Measurements from ENCODE around the gene TBL1XR1.
"Not testable (repeated sequence)": the region's sequence is repeated elsewhere in the genome, so short reads cannot be mapped to it uniquely, and the experiment has no call there.

TBL1XR1 gene

GRCh38 chr3:177057768-177058167 is 139.5 kb downstream of the TBL1XR1 start:
- no peak for FAIRE-seq

DNA sequence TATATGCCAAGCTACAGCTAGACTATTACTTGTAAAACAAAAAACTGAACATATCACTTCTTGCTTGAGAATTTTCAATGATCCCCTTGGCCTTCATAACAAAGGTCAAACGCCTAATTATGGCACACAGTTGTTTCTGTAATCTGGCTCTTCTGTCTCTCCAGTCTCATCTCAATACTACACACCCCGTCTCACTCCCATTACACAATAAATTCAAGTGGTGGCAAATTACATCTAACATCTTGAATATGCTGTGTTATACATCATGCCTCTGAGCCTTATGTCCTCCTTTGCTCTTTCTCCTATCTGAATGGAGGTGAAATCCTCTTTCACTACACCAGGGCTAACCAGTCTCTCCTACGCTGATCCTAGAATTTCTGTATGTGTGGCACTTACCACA is 140.4 kb downstream of the TBL1XR1 start:
- no peak for FAIRE-seq

DNA sequence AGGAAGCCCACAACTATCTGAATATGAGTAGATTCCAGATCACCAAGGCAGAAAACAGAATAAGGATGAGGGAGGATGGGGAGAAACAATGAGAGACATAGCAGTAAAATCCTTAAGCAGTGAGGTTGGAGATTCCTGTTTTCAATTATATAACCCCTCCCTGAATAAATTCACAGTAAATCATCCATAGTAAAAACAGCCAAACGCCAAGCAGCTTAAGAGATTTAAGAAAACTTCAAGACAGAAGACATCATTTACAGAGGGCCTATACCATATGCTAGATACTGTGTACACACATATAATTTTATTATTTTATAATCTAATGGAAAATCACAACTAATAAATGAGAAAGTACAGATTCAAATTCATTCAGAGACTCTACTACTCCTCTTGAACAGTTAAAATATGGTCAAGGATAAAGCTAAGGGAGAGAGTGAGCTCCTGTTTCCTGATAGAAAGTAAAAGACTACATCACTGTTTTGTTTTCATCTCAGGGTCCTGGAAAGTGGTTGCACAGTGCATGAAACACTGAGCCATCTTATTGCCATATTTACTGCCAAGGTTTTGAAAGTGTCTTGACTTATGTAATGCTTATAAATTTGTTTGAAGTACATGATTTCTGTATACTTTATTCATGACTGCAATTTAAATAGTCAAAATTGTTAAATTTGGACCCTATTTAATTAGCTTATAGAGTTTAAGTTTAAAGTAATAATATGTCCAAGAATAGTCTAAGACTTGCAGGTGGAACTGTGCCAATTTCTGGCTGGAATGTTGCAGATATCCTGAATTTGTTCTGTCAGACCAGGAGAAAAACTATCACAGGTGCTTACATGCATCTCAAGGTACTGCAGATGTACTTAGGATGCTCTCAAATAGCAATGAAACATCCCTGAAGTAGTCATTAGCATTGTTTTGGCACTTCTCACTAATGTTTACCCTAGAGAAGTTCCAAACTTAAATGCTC is 141.4 kb downstream of the TBL1XR1 start:
- no peak for FAIRE-seq

DNA sequence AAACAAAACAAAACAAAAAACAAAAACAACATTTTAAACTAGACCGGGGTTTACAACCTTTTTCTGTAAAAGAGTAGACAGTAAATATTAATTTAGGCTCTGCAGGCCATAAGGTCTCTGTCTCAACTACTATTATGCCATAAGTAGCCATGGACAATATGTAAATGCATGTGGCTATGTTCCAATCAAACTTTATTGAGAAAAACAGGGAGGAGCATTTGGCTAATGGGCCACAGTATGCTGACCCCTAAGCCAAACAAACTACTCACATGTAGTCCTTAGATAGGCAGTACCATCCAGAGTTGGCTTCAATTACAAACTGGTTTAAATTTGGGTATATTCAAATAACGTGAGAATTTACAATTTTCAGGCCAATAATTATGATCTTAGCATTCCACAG is 144.2 kb downstream of the TBL1XR1 start:
- no peak for FAIRE-seq

GRCh38 chr3:177051411-177051810 is 145.9 kb downstream of the TBL1XR1 start:
- no peak for FAIRE-seq

GRCh38 chr3:177050501-177051237 is 146.6 kb downstream of the TBL1XR1 start:
- FAIRE-seq, result peak; percentile 95

GRCh38 chr3:177045767-177046166 is 151.5 kb downstream of the TBL1XR1 start:
- FAIRE-seq, result no peak

DNA sequence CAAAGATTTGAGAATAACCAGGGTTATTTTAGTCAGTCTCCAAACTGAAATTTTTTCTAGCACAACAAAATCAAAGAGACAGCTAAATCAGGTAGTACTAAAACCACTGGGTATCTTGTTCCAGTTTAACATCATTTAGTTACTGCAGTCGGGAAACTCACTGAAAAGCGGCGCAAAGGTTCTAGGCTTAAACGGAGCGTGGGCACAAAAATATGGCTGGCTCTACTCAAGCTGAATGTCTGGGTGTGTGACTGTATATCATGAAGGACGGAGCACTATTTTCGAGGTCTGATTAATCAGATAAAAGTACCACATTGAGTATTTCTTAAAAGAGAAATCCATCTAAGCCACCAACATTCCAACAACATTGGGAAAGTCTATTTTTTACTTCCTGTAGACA is 152.1 kb downstream of the TBL1XR1 start:
- no peak for FAIRE-seq

- FAIRE-seq, result no peak
These were observed 155.3 kb downstream of the TBL1XR1 start for GRCh38 chr3:177041730-177042551.

DNA sequence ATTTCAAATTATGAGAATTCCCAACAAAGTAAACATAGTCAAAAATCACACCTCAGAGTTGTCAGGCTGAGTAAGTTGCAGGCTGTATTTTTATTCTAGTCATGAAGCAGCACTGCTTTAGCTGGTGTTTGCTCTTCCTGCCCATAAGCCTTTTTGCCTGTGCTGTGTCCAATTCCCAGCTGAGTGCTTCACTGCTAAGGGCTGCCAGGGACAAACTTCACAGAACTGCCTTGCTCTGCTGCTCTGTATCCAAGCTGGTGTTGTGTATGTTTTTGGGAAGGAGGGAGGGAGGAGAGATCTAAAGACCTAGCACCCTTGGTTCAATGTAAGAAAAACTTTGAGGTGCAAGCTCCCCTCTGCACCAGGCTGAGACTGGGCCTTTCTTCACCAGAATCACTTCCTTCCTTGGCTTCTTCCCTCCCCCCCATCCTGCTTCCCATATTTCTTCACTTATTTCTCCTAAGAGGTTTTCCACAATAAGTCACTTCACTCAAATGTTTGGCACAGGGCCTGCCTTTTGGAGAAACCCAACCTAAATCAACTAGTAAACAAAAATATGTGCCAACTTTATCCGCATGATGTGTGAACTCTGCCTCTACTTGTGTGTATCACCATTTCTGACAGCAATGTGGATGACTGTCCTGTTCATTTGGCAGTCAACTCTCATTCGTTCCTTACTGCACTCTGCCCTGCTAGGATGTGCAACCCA is 156.1 kb downstream of the TBL1XR1 start:
- FAIRE-seq, result no peak

DNA sequence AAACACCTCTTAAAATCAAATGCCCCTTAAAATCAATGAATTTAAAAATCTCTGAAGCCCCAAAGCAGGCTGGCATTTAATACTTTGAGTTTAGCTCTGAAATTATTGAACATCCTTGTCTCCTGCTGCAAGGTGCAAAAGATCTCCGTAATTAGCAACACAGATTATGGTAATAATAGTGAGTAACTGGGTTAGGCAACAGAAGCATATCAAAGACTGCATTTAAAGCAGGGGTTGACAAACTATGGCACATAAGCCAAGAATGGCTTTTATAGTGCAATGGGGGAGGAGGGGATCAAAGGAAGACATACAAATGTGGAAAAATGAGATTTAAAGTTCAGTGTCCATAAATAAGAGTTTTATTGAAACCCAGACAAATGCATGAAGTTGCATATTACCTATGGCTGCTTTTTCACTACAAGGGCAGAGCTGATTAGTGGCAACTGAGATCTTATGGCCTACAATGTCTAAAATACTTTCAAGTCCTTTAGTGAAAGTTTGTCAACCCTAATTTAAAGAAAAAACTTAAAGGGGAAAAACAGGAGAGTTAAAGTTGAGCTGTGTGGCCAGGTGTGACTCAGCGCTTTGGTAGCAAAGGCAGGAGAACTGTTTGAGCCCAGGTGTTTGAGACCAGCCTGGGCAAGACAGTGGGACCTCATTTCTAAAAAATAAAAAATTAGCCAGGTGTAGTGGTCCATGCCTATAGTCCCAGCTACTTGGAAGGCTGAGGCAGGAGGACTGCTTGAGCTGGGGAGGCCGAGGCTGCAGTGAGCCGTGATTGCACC is 157.6 kb downstream of the TBL1XR1 start:
- FAIRE-seq, result no peak

DNA sequence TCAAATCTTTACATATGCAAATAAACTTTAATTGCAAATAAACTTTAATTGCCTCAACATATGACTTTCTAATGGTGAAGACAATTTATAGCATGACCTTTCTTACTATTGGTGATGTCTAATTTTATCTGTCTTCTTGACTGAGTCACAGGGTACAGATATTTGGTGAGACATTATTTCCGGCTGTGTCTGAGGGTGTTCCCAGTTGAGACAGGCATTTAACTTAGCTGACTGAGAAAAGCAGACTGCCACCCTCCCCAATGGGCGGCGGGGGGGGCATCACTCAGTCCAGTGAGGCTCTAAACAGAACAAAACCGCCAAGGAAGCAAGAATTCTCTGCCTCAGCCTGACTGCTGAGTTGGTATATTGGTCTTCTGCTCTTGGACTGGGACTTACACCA is 160.0 kb downstream of the TBL1XR1 start:
- no peak for FAIRE-seq

DNA sequence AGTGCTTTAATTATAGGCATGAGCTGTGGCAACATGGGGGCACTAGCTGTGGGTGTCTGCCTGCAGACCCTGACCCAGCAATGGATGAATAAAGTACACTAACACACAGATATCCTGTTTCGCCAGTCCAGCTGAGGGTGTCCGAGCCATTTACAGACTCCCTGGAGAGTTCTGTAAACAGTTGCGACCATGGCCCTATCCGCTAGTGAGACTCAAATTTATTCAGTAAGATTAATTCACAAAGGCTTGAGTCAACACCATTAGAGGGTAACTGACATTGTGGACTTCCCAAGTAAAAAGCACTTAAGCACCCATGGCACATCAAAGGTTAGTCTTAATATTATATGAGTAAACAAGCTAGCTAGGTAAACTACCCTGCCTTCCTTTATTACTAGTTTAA is 161.6 kb downstream of the TBL1XR1 start:
- FAIRE-seq, result no peak

DNA sequence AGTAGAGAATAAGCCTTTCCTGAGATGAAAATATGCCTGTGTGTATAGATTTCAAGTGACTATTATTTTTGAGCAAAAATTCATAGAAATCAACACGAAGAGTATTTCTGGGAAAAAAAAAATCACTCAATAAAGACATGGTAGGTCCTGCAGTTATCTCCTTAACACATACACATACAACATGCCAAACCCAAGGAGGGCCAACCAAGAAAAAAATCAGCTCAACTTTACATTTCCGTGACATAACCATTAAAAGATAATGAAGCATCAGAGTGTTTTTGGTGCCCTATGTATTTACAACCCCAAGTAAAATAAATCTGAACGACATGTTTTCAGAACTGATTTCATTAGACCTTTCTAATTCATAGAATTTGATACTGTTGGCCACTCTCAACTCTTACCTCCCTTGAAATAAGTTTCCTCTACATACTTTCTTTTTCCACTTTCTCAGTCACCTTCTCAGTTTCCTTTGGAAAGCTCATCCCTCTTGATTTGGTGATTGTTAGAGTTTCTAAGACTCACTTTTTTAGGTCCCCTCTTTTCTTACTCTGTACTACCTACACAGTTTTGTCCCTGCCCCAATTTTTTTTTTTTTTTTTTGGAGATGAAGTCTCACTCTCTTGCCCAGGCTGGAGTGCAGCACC is 162.3 kb downstream of the TBL1XR1 start:
- no peak for FAIRE-seq

GRCh38 chr3:177026505-177027277 is 170.6 kb downstream of the TBL1XR1 start:
- no peak for FAIRE-seq

- FAIRE-seq, result no peak
These were observed 181.4 kb downstream of the TBL1XR1 start for GRCh38 chr3:177015881-177016280.

DNA sequence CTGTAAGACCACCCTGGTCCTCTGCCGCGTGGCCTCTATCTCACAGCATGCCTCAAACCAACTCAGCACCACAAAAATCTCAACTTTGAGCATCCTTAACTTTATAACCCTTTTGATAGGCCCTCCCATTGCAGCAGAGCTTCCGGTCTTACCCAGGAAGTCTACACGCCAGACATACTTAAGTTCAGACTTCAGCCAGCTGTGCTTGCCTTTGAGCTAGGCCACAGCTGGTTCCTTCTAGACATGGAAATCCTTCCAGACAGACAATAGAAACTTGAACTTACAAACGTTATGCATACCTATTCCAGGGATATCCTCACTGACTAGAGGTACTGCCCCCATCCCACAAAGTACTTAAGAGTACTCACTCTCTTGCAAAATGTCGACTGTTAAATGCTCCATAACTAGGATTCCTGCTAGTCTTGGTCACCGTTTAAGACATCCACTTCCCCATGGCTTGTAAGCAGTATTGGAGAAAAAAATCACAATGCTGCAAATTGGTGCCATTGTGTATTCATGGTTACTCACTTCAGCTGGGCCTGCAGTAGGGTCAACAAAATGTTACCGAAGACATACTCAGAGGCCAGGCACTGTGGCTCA is 183.5 kb downstream of the TBL1XR1 start:
- FAIRE-seq, result no peak

DNA sequence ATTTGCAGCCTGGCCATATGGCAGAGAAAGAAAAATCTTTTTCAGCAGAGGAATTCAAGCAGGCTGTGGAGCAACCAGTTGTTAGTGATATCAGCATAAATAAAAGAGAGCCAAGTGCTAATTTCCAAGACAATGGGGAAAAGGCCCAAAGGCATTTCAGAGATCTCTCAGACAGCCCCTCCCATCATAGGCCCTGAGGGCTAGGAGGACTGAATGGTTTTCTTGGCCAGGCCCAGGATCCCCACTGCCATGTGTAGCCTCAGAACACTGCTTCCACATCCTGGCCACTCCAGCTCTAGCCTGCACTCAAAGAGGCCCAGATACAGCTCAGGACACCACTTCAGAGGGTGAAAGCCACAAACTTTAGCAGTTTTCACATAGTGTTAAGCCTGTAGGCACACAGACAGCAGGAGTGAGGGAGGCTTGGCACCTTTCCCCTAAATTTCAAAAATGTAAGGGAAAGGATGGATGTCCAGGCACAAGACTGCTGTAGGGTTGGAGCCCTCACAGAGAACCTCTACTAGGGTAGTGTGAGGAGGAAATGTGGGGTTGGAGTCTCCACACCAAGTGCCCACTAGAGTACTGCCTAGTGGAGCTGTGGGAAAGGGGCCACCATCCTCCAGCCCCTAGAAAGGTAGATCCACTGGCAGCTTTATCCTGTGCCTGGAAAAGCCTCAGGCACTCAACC is 191.4 kb downstream of the TBL1XR1 start:
- no peak for FAIRE-seq

GRCh38 chr3:177000159-177000558 is 197.1 kb downstream of the TBL1XR1 start:
- FAIRE-seq, result not testable (repeated sequence)
